HL-60/S4 treated with phorbol 12-myristate 13-acetate at 8.2 ng/mL for 4 days and 3 days (cell line): ENCODE measurements around the gene NCAPH2.

ENCODE experiments used
- in situ Hi-C: fragments of 300-500 bp; cut with MboI; formaldehyde crosslinking; loops from 2 replicates; pipeline ENCODE4 v1.15.0; 2022; ENCODE audit warnings: low sequenced_read_pairs

NCAPH2 gene

GRCh38 chr22:50545522-50546325, 37.7 kb downstream of the NCAPH2 start, which contains the start of gene KLHDC7B:
KLHDC7B (plus strand) TSS chr22:50545899; CDS start chr22:50546244, 345 bp downstream.
- in situ Hi-C loops, result no loop called here

DNA sequence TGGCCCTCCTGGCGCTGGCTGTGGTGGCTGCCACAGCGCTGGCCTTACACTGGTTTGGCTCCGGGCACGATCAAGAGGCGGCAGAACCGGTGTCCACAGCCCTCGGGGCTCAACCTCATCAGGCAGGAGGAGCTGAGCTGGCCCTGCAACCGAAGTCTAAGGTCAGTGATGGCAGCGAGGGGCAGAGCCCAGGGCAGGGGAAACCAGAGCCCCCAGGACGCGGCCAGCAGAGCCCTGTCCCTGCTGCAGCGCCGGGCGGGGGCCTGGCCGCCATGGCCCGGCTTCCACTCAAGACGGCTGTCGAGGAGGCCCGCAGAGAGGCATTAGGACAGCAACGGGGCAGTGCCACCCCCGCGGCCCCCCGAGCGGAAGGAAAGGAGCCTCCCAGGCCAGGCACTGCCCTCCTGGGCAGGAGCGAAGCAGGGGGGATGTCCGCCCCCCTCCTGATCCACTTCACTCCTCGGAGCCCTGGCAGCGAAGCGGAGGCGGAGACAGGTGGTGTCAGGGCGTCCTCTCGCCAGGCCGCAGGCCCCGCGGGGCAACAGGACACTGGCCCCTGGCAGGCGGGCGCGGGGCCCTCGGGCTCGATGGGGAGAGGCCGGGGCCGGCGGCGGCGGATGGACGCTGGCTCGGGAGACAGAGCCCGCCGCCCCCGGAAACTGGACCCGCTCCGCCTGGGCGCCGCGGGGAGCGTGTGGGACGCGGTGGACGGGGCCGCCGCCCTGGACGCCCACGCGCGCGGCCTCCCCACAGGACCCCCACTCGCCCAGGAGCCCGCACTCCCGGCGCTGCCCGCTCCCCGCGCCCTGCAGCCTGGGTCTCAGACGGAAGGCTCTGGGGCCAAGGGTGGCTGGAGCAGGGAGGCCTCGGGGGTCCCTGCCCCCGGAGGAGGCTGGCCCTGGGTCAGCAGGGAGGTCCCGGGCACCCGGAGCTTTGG, 38.6 kb downstream of the NCAPH2 start:
- in situ Hi-C loops, result no loop called here

- in situ Hi-C loops, result no loop called here
These were observed 39.4 kb downstream of the NCAPH2 start for GRCh38 chr22:50547263-50547985.

- in situ Hi-C loops, result no loop called here
These were observed 40.3 kb downstream of the NCAPH2 start for GRCh38 chr22:50548040-50548920.

DNA sequence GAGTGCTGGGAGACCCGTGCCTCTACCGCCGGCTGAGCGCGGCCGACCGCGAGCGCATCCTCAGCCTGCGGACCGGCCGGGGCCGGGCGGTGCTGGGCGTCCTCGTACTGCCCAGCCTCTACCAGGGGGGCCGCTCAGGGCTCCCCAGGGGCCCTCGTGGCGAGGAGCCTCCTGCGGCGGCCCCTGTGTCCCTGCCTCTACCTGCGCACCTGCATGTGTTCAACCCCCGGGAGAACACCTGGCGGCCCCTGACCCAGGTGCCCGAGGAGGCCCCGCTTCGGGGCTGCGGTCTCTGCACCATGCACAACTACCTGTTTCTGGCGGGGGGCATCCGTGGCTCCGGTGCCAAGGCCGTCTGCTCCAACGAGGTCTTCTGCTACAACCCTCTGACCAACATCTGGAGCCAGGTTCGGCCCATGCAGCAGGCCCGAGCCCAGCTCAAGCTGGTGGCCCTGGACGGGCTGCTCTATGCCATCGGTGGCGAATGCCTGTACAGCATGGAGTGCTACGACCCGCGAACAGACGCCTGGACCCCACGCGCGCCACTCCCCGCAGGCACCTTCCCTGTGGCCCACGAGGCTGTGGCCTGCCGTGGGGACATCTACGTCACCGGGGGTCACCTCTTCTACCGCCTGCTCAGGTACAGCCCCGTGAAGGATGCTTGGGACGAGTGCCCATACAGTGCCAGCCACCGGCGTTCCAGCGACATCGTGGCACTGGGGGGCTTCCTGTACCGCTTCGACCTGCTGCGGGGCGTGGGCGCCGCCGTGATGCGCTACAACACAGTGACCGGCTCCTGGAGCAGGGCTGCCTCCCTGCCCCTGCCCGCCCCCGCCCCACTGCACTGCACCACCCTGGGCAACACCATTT, 41.1 kb downstream of the NCAPH2 start:
- in situ Hi-C loops, result no loop called here

- in situ Hi-C loops, result no loop called here
These were observed 42.4 kb downstream of the NCAPH2 start for GRCh38 chr22:50550395-50550794.

GRCh38 chr22:50551160-50551752, 43.2 kb downstream of the NCAPH2 start:
- in situ Hi-C loops, result no loop called here

DNA sequence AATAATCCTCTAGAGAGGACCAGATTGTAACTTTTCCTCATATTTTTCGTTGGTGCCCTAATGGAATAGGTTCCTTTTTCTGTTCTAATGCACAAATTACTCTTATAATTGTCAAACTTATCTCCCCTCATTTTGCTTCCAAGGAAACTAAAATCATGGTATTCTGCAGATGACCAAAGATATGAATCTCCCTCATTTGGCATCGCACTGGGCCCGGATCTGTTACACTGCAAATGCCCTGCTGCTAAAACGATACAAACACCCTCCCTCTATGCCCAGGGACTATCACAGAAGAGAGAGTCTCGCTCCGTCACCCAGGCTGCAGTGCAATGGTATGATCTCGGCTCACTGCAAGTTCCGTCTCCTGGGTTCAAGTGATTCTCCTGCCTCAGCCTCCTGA, 45.3 kb downstream of the NCAPH2 start:
- in situ Hi-C loops, result no loop called here

- in situ Hi-C loops, result no loop called here
These were observed 48.7 kb downstream of the NCAPH2 start for GRCh38 chr22:50556703-50557102.

DNA sequence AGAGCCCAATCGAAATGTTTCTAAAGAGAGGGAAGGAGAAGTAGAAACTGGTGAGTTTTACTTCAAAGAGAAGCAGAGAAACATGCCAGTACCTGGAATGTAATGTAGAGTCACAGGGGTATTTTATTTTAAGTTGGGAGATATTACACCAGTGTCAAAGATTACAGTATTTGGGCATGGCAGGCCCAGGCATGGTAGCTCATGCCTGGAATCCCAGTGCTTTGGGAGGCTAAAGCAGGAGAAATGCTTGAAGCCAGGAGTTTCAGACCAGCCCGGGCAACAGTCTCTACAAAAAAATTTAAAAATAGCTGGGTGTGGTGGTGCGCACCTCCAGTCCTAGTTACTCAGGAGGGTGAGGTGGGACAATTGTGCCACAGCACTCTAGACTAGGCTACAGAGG, 52.0 kb downstream of the NCAPH2 start:
- in situ Hi-C loops, result no loop called here

DNA sequence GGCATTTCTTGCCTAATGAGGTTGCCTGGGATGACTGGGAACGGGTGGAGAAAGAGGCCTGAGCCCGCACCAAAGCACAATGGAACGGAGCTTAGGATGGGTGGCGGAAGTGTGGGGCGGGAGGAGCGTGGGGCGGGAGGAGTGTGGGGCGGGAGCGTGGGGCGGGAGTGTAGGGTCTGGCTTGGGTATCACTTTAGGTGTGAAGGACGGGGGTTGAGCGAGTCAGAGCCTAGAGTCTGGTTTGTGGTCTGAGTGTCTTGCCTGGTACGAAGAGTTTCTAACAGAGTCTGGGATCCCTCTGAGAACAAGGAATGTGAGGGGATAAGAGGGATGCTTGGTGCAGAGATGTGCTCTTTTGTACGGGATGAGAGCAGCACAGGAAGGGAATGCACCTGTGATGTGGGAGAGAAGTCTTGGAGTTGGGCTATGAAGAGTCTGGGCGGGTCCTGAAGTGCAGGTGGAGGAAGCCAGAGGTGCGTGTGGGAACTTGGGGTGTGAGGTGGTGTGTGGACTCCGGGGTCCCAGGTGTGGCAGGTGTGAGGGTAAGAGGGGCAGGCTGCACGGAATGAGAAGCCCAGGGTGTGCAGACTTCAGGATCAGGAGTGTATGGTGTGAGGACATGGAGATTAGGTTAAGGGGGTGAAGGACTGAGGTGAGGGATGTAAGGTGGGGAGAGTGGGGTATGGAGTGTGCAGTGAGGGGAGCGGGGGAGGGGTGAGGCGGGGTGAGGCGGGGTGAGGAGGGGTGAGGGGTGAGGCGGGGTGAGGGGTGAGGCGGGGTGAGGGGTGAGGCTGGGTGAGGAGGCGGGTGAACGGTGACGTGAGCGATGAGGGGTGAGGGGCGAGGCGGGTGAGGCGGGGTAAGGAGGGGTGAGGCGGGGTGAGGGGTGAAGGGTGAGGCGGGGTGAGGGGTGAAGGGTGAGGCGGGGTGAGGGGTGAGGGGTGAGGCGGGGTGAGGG, 53.7 kb downstream of the NCAPH2 start:
- in situ Hi-C loops, result no loop called here

DNA sequence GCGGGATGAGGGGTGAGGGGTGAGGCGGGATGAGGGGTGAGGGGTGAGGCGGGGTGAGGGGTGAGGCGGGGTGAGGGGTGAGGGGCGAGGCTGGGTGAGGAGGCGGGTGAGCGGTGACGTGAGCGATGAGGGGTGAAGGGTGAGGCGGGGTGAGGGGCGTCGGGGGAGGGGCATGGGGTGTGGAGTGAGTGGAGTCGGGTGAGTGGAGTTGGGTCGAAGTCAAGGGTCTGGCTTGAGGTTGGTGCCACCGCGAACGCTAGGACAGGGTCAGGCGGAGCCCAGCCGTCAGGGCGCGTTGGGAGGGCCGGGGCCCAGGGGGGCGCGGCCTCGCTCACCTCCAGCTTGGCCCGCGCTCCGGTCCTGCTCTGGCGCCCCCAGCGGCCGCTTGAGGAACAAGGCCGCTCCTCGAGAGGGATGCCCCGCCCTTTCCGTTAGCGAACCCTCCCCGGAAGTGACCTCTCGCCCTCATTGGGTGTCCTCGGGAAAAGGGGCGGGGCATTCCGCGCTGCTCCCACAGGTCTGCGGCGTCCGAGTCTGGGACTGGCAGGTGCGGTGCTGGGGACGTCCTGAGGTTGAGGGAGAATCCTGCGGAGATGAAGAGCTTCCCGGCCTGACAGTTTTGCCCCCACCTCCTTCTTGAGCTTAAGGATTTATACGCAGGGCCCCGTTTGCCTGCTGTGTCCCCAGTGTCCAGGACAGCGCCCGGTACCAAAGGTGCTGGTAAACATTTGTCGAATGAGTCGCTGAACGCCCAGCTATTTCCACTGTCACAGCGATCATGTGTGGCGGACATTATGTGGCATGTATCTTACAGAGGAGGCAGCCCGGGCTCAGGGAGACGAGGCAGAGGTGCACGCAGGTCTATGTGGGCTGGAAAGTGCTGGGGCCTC, 54.7 kb downstream of the NCAPH2 start, which contains the start of gene SYCE3:
Gene SYCE3, minus strand, starts transcription at position 397 of the 890 bp plus-strand sequence. CDS start 6,514 bp downstream, outside the sequence.
- in situ Hi-C loops, result no loop called here

- in situ Hi-C loops, result no loop called here
These were observed 55.6 kb downstream of the NCAPH2 start for GRCh38 chr22:50563413-50564160.

- in situ Hi-C loops, result no loop called here
These were observed 56.3 kb downstream of the NCAPH2 start for GRCh38 chr22:50564289-50564688.

DNA sequence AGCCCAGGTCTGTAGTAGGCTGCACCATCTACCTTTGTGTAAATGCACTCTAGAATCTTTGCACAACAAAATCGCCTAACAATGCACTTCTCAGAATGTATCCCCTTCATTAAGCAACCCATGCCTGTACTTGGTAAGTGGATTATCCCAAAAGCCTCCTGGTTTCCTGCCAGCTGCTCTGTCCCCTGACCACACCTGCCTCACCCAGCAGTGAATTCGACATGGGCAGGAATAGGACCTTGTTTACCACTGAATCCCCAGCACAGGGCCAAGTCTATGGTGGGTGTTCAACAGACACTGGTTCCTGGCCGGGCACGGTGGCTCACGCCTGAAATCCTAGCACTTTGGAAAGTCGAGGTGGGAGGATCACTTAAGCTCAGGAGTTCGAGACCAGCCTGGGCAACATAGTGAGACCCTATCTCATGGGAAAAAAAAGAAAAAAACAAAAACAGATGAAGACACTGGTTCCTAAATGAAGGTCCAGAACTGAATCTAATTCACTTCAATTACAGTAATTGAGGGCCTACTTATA, 59.8 kb downstream of the NCAPH2 start:
- in situ Hi-C loops, result no loop called here

DNA sequence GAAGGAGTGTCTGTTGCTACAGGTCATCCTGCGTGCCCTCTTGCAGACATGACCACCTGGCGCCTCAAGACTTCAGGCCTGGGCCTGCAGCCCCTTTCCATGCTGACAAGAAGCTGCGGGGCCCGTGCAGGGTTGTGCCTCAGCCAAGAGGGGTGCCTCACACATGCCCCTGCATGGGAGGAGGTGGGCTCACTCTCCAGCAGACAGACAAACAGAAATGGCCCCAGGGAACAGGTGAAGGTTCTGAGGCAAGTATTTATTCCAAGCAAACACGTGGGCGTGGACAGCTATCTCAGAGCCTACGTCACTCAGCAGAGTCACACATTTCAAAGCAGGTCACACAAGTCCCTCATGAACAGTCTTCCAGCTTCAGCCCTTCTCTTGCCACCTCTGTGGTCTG, 60.6 kb downstream of the NCAPH2 start:
- in situ Hi-C loops, result no loop called here
